ENCODE results near the gene CD300H.

GRCh38 chr17:74522381-74523105 lies 44.8 kb downstream of the CD300H start:
- TF ChIP-seq CTCF (IDR thresholded peaks at IDR 0.05) (no peak), POLR2A (IDR thresholded peaks at IDR 0.05) (no peak)
